Measurements from ENCODE around the gene ABCG4.

GRCh38 chr11:119130662-119131061, 18.2 kb upstream of the ABCG4 start:
- TF ChIP-seq CTCF (IDR thresholded peaks at IDR 0.05), result no peak
- TF ChIP-seq POLR2A (IDR thresholded peaks at IDR 0.05; ENCODE audit: low read depth), result no peak
- TF ChIP-seq POLR2AphosphoS5 (IDR thresholded peaks at IDR 0.05), result no peak
